ENCODE results near the gene KCNC2.
"Not testable (repeated sequence)": the region's sequence is repeated elsewhere in the genome, so short reads cannot be mapped to it uniquely, and the experiment has no call there.

The KCNC2 gene

GRCh38 chr12:75209812-75210138 is at the start of gene KCNC2:
Gene KCNC2 (minus strand): TSS chr12:75209839.
- DNase-seq, result no peak

GRCh38 chr12:75259143-75259542 is 49.5 kb upstream of the KCNC2 start:
- DNase-seq, result no peak

- DNase-seq, result no peak
Observed at GRCh38 chr12:75257510-75257909, 47.9 kb upstream of the KCNC2 start.

GRCh38 chr12:75245108-75245507 is 35.5 kb upstream of the KCNC2 start:
- DNase-seq, result no peak

GRCh38 chr12:75239987-75240386 is 30.3 kb upstream of the KCNC2 start:
- no peak for DNase-seq

GRCh38 chr12:75236206-75236605 is 26.6 kb upstream of the KCNC2 start:
- no peak for DNase-seq

- no peak for DNase-seq
Observed at GRCh38 chr12:75227132-75227531, 17.5 kb upstream of the KCNC2 start.

- DNase-seq, result no peak
Observed at GRCh38 chr12:75212072-75212471, 2.4 kb upstream of the KCNC2 start.

GRCh38 chr12:75208856-75209811 is 505 bp downstream of the KCNC2 start:
- DNase-seq, result no peak

- DNase-seq, result no peak
Observed at GRCh38 chr12:75207338-75208083, 2.1 kb downstream of the KCNC2 start.

- DNase-seq, result no peak
Observed at GRCh38 chr12:75205558-75205957, 4.1 kb downstream of the KCNC2 start.

- no peak for DNase-seq
Observed at GRCh38 chr12:75196865-75197264, 12.8 kb downstream of the KCNC2 start.

- DNase-seq, result no peak
Observed at GRCh38 chr12:75196408-75196807, 13.2 kb downstream of the KCNC2 start.

- no peak for DNase-seq
Observed at GRCh38 chr12:75194250-75194649, 15.4 kb downstream of the KCNC2 start.

- DNase-seq, result no peak
Observed at GRCh38 chr12:75192196-75192595, 17.4 kb downstream of the KCNC2 start.

GRCh38 chr12:75190846-75191245 is 18.8 kb downstream of the KCNC2 start:
- DNase-seq, result no peak

- not testable (repeated sequence) for DNase-seq
Observed at GRCh38 chr12:75185881-75186280, 23.8 kb downstream of the KCNC2 start.

GRCh38 chr12:75184516-75184915 is 25.1 kb downstream of the KCNC2 start:
- no peak for DNase-seq

- DNase-seq, result no peak
Observed at GRCh38 chr12:75183967-75184366, 25.7 kb downstream of the KCNC2 start.

- peak; percentile 68 for DNase-seq
Observed at GRCh38 chr12:75177997-75178396, 31.6 kb downstream of the KCNC2 start.

- peak; percentile 65 for DNase-seq
Observed at GRCh38 chr12:75172611-75173010, 37.0 kb downstream of the KCNC2 start.

GRCh38 chr12:75170640-75171185 is 38.9 kb downstream of the KCNC2 start:
- peak; percentile 80 for DNase-seq

GRCh38 chr12:75162845-75163244 is 46.8 kb downstream of the KCNC2 start:
- DNase-seq, result no peak

GRCh38 chr12:75161488-75161887 is 48.2 kb downstream of the KCNC2 start:
- no peak for DNase-seq
